Stimulated activated CD4-positive, alpha-beta T cell treated with anti-CD3 and anti-CD28 coated beads, TNF-alpha, amount 100 ng/mL, for 4 hours (primary cell): ENCODE results near the gene ZBTB7B.

Source experiments
- DNase-seq, 3 experiments: peaks; one replicate each; pipeline ENCODE4 v3.0.0-alpha.2; 2020; ENCODE audit warnings: low read depth in 3 of 3

ZBTB7B gene

DNA sequence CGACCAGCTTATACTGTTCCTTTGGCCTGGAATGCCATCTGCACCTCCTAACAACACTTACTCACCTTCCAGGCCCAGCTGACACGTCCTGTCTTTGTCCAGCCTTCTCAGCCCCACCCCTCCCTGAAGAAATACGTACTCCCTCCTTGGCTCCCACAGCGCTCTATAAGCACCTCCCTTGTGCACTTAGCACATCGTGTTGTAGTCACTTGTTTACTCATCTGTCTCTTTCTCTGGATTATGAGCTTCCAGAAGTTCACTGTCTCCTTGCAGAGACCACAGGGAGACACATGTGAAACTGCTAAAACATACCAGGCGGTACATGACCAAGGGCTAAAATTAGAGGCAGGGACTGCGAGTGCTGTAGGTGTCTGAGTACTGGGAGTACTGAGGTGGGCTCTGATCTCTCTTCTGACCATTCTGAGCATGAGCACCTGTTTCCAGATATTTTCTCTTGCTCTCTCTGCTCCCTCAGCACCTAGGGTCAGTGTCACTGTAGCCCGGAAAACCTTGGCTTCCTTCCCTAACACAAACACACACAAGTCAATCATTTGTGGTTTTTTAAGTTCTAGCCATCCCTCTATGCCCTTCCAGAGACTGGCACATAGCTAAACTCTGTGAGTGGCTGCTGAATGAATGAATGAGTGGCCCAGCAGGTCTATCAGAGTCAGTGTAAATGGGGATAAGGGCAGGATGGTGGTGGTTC, 36.2 kb downstream of the ZBTB7B start:
- DNase-seq: no peak

DNA sequence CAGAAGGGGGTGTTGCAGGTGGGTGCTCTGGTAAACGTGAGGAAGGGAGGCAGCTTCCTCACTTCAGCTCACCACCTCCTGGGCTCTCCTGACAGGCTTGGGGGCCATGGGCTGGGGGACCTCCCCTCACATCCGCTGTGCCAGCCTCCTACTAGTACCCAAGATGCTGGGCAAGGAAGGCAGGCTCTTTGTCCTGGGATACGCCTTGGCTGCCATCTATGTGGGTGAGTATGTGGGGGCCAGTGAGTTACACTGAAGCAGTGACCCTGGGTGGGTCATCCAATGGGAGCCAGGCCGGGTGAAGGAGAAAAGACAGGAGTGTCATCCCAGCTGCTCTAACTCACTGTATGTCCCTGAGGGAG, 36.7 kb downstream of the ZBTB7B start:
- no peak for DNase-seq

DNA sequence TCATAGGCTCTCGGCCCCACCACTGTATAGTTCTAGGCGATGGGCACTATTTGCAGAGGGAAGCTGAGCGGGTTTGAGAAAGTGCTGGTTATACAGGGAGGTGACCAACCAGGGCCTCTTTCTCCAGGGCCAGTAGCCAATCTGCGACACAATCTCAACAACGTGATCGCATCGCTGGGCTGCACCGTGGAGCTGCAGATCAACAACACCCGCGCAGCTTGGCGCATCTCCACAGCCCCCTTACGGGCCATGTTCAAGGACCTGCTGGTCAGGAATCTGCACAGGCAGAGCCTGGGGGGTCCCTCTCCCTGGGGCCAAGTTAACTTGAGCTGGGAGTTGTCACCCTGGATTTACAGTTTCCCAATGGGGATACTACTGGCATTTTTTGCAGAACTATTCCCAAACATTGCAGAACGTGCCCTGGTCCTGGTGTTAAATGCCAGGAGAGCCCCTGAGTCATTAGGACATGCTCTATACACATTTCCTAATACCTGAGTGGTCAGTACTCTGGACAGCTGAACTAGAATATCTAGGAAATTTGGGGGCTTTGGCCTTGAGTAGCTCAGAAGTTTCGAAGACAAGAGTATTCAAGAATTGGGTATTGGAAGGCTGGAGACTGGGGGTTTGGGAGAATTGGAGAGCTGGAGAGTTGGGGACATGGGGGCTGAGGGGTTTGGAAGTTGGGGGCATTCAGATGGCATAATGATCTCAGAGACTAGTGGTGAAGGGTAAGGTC, 37.9 kb downstream of the ZBTB7B start:
- no peak for DNase-seq

DNA sequence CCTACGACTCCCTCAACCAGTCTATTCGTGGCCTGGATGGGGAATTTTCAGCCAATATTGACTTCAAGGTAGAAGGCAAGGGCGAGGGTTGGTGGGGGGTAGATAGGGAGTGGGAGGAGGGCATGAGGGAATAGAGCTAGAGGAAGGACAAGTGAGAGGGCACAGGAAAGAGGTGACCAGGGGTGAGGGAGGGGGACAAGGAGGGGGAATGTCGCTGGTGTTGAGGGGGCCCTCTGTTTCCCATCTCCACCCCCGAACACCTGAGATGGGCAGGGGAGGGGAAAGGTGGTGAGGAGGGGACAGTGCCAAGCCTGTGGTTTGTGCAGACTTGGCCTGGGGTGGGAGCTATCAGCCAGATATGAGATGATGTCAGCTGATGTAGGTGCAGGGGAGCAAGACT, 40.2 kb downstream of the ZBTB7B start:
- DNase-seq: no peak

DNA sequence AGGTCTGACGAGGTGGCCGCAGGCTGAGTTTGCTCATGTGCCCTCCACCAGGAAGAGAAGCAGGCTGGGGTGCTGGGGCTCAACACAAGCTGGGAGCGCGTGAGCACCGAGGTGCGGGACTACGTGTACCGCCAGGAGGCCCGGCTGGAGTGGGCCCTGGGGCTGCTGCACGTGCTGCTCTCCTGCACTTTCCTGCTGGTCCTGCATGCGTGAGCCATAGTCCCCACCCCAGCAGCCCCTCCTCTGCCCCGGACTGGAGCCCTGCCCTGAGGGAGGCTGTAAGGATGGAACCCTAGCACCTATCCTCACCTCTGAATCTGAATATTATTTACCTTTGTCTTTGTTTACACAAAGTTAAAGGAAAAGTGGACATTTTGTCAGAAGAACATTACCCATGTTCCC, 40.7 kb downstream of the ZBTB7B start:
- no peak for DNase-seq

DNA sequence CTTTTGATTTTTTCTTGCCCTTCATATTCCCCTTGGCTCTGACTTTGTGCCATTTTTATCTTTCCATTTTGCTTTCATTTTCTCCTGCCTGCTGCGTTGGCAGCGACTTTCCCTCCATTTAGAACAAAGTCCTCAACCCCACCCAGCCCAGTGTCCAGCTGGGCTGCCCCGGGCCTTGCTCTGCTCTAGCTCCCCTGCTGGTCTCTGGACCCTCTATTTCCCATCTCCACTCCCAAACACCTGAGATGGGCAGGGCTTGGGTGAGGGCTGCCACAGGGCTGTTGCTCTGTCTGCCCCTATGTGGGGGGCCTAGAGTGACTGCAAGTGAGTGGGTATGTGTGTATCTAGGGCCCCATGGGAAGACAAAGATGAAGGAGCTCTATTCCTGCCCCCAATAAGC, 41.2 kb downstream of the ZBTB7B start:
- DNase-seq: no peak

DNA sequence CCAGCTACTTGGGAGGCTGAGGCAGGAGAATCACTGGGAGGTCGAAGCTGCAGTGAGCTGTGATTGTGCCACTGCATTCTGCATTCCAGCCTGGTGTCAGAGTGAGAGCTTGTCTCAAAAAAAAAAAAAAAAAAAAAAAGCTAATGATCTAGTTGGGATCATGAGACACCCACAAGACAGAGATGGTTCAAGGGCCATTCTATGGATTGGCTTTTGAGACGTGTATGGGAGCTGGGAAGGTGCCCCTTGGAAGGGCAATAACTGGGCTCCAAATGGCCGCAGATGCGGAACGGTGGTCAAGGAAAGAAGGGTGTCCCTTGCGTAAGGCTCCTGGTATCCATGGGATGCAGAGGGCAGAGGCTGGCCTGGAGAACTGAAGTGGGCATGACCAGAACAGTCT, 41.8 kb downstream of the ZBTB7B start:
- no peak for DNase-seq

DNA sequence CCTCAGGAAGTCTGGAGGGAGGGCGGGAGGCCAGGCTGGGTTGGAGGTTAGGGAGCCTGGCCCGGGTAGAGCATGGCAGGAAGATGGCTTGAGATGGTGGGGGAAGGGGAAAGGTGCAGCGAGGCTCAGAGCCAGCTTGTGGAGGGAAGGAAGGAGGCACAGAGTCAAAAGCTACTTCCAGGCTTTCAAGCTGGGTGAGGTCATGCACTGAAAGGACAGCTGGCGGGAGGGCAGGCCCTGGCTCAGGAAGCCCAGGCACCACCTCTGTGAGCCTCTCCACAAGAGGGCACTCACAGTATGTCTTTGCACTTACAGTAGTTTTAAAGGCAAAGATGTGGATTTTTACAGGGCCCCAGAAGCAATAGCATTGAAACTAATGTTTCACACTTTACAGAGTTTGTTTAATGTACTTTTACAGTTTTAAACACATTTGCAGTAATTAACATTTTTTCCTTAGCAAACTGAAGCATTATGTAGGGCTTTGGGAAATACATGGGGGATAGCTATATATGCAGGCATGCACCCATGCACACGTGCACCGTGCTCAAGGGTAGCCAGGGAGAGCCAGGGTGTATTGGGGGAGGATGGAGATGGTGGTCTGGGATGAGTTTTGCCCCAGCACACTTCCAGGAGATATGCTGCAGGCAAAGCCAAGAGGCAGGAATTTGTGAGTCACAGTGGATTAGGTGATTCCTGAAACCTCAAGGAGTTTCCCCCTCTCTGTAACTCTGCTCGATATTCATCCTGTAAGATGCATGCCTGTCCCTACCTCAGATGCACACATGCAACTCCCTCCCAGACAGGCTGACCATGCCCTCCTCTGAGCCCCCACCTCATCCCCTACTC, 42.4 kb downstream of the ZBTB7B start:
- DNase-seq: peak in 2 of 3 experiments; percentile 27 to 36

DNA sequence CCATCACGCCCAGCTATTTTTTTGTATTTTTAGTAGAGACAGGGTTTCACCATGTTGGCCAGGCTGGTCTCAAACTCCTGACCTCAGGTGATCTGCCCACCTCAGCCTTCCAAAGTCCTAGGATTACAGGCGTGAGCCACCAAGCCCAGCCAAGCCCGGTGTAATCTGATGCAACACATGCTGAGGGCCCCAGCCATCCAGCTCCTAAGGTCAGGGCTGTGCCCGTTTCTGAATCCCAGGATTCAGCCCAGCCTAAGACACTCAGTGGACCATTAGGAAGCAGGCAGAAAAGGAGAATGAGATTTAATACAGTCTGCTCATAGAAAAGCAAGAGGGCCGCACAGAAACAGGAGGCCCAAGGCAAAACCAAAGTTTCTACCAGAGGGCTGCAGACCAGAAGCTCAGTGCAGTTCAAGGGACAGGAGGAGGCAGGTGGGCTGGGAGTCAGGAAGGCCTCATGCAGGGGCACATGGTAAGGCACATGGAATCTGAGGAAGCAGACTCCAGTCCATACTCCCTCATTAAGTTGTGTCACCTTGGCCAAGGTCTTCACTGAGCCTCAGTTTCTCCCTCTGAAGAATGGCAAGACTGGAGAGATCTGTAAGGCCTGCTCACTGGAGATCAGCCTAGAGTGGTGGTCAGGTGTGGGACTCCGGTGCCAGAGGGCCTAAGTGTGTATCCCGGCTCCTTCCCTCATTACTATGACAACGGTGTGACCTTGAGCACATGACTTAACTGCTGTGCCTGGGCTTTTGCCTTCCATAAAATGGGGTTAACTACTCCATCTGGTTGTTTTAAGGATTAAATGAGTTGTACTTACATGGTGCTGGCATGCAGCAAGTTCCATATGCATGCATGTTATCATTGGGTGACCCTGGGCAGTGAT, 46.1 kb downstream of the ZBTB7B start:
- DNase-seq: no peak

DNA sequence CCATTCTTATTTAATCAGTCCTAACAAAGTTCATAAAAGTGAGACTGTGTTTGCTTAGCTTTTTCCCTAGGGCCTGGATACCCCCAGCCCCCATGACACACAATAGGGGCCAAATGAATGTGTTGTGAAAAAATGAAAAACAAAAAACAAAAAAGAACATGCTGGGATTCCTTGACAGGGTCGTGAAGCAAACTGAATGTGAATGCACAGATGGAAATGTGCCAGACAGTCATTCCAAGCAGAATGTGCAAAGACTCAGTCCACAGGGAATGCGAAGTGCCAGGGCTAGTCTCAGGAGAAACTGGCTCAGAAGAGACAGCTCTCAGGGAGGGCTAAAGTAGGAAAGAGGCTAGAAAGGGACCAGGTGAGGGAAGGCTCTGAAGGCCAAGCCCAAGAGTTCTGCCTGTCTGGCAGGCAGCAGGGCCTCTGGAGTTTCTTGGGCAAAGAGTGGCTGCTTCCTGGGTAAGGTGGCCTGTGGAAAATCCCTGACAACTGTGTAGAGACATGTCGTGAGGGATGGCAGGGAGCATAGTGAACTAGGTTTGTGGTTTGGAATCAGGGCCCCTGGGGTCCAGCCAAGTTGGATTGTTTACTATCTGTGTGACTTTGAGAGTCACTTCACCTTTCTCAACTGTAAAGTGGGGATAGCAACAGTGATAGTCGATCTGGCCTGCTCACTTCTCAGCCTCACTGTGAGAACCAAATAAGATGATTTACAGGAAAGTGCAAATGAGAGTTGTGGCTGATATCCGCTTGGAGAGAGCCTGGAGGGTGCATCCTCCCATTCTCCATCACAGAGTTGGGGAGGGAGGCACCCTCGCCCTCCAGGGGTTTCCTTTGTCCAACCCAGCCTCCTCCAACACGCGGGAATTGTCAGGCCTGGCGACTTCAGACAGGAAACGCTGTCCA, 47.3 kb downstream of the ZBTB7B start:
- no peak for DNase-seq

DNA sequence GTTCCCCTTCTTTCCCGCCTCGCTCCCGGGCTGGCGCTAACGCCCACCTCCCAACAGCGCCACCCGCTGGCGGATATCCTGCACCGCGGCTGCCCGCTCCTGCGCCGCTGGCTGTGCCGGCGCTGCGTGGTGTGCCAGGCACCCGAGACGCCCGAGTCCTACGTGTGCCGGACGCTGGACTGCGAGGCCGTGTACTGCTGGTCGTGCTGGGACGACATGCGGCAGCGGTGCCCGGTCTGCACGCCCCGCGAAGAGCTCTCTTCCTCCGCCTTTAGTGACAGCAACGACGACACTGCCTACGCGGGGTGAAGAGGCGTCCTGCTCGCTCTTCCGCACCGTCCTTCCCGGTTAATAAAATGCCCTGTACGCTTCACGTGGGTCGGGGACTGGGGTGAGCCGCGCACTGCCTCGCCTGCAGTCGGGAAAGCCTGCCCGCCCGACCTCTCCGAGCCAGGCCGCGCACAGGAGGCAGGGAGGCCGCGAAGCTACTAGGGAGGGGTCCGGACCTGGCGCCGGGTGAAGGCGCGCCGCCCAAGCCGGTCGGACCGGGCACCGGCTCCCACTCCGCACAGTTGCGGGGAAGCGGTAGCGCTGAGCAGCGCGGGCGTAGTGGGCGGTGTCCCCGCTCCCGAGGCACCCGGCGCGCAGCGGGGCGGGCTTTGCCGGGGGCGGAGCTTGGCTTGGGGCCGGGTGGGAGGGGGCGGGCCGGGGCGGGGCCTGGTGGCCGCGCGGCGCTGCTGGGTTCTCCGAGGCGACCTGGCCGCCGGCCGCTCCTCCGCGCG, 48.1 kb downstream of the ZBTB7B start, which contains the start of gene ADAM15:
Gene ADAM15 (plus strand): TSS at position 757 of the 782 bp plus-strand sequence. CDS start 71 bp downstream, outside the sequence.
- DNase-seq: peak; percentile 57 to 71 (median 70)

DNA sequence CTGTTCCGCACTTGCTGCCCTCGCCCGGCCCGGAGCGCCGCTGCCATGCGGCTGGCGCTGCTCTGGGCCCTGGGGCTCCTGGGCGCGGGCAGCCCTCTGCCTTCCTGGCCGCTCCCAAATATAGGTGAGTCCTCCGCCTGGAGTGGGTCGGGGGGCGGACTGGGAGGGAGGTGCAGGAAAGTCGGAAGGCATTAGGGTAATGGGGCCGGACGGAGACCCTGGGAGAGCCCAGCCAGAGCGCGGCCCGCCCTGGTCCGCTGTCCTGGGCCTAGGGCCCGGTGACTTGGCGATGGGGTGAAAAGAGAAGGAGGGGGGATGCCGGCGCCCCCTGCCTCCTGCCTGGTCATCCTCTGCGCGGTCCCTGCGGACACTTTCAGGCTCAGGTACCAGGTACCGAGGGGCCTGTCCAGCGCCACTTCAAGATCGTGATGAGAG, 48.8 kb downstream of the ZBTB7B start:
- DNase-seq: no peak

DNA sequence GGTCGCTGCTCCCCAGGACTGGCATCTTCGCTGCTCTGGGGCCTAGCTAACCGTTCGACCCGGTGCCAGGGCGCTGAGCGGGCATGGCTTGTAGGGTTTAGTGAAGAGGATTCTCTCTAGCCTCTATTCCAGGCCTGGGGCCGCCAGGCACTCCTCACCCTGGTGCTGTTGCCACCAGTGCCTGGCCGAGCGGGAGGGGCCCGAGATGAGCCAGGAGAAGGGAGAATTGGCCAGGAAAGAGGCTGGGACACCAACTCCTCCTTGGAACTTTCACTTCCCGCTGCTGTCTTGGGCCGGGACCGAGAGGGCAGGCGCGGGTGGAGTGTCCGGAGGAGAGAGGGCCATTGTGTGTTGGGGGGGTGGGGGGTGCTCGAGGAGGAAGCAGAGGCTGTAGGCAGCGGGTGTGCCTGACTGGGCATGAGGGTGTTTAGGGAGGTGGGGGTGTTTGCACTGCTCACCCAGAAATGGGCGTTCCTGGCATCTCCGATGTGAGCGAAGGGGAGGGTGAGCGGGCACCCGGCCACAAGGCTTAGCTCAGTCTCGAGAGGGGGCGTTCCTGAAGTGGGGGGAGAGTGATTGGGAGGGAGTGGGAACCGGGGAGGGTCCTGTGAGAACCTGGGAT, 49.3 kb downstream of the ZBTB7B start:
- peak in 2 of 3 experiments; percentile 20 to 34 for DNase-seq

DNA sequence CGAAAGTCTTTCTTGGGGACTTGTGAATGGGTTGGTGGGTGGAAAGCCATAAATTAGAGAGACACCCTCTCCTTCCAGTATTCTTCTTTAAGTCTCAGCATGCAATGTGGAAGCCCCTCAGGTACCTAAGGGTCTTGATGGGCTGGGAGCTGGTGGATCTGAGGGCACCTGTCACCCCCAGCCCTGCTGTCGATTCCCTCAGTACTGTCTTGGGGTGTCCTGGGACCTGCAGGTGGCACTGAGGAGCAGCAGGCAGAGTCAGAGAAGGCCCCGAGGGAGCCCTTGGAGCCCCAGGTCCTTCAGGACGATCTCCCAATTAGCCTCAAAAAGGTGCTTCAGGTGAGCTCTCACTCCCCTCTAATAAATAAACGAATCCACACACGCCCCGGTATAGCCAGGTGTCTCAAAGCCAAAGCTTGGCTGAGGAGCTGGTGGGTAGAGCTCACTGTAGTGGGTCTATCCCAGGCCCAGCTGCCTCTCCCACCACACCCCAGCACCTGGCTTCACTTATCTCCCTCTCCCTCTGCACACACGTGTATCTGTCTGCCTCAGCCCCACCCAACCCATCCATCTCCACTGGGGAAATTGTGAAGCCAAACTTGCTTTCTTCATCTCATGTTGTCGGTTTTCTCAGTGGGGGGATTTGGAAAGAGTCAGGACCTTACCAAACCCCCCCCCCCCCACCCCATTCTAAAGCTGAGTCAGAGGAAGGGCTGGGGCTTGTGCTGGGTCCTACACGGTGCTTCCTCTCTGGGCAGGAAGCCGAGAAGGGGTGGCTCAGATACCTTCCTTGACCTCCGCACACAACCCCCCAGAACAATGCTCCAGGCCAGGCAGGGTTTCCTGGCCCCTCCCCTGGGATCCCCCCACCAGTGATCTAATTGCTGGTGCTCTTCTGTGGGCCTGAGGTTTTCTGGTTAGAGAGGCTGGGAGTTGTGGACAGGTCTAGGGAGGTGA, 50.1 kb downstream of the ZBTB7B start:
- DNase-seq: no peak

DNA sequence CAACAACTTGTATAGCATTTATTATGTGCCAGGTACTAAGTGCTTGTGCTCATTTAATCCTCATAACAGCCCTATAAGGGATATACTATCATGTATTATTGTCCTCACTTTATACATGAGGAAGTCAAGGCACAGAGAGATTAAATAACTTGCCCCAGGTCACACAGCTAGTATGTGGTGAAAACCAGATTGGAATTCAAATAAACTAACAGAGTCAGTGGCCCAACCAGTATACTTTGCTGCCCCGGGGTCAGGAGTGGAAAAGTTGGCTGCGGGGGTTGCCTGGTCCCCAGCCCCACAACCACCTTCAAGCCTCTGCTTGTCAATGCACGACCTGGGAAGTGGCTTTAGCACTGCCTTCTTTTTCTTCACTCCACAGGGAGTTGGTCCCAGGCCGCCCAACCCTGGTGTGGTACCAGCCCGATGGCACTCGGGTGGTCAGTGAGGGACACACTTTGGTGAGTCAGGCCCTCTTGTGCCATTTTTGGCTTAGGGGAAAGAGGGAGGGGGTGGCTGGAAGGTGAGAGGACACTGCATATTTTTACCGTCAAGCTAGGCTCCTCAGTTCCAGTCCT, 51.0 kb downstream of the ZBTB7B start:
- DNase-seq: no peak

DNA sequence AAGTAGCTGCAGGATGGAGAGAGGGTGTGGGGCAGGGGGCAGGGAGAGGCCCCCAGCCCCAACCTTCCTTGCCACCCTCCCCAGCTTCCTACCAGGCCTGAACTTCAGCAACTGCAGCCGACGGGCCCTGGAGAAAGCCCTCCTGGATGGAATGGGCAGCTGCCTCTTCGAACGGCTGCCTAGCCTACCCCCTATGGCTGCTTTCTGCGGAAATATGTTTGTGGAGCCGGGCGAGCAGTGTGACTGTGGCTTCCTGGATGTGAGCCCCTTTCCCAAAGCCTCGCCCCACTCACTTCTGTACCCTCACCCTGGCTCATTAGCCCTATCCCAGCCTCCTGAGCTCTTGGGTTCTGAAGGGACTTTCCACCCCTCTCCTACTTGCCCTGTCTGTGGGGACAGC, 54.5 kb downstream of the ZBTB7B start:
- no peak for DNase-seq

DNA sequence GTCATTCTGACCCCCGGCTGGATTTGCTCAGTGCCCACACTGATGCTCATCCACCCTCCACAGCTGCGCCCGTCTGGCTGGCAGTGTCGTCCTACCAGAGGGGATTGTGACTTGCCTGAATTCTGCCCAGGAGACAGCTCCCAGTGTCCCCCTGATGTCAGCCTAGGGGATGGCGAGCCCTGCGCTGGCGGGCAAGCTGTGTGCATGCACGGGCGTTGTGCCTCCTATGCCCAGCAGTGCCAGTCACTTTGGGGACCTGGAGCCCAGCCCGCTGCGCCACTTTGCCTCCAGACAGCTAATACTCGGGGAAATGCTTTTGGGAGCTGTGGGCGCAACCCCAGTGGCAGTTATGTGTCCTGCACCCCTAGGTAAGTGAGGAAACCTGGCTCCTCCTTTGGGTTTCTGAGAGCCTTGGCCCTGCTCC, 55.2 kb downstream of the ZBTB7B start:
- no peak for DNase-seq
